Suprapubic skin (tissue), 4 donors: ENCODE results near the gene ADAMTS16. TPM values are rescaled to one million over a fixed set of nuclear protein-coding genes. Genes with fewer than 3 reads are reported as not detected.

Source experiments
- DNase-seq, 2 donors: peaks; one replicate each; pipeline ENCODE4 v3.0.0-alpha.2; 2019; ENCODE audit warnings: low spot score in 2 of 2
- H3K27ac ChIP-seq: fragments of 200-600 bp; sonication (generic); one replicate; pipeline ENCODE4 v1.5.1; 2019
- H3K27me3 ChIP-seq: fragments of 200-600 bp; sonication (generic); one replicate; pipeline ENCODE4 v1.5.1; 2019
- H3K36me3 ChIP-seq: fragments of 200-600 bp; sonication (generic); one replicate; pipeline ENCODE4 v1.5.1; 2019
- H3K4me1 ChIP-seq: fragments of 200-600 bp; sonication (generic); one replicate; pipeline ENCODE4 v1.5.1; 2019
- H3K4me3 ChIP-seq: fragments of 200-600 bp; sonication (generic); one replicate; pipeline ENCODE4 v1.5.1; 2019; ENCODE audit warnings: mild to moderate bottlenecking
- H3K9me3 ChIP-seq: fragments of 200-600 bp; sonication (generic); one replicate; pipeline ENCODE4 v1.5.1; 2019
- EP300 ChIP-seq: sonication (generic); formaldehyde crosslinking; IDR thresholded peaks from one replicate; pipeline ENCODE4 v1.6.1; 2017; ENCODE audit warnings: antibody characterized with exemption
- POLR2A ChIP-seq, 2 donors: fragments of 450-650 bp; IDR thresholded peaks; one replicate each; pipeline ENCODE4 v1.6.1; 2017; ENCODE audit warnings: antibody characterized with exemption in 2 of 2, mild to moderate bottlenecking in 2 of 2, moderate library complexity in 2 of 2
- POLR2AphosphoS5 ChIP-seq, 3 donors: sonication (generic); formaldehyde crosslinking; IDR thresholded peaks; one replicate each; pipeline ENCODE4 v1.6.1; 2017; ENCODE audit warnings: antibody characterized with exemption in 3 of 3
- WGBS: methylation state at CpG from one replicate; pipeline ENCODE4 v1.1.5; 2018; 5-methylcytosine and 5-hydroxymethylcytosine counted together
- total RNA-seq, 4 donors: library from RNA; depleted of rRNA; stranded (reverse); fragments of >200 nt; gene quantifications; one replicate each; pipeline ENCODE4 v1.1.0, GENCODE V29; 2016
- TF ChIP-seq, protein P1 (sequence below), 2 donors: fragments of 200-600 bp in 1 of 2; fragments of 450-650 bp in 1 of 2; sonication (generic) in 1 of 2; IDR thresholded peaks; one replicate each; pipeline ENCODE4 v1.5.1; 2016 to 2019; ENCODE audit warnings: antibody characterized with exemption in 2 of 2, mild to moderate bottlenecking in 1 of 2, moderate library complexity in 1 of 2

Gene ADAMTS16
- total RNA-seq, 4 donors from 2014 or later, result 0.10 to 0.64 TPM; not detected in 2

DNA sequence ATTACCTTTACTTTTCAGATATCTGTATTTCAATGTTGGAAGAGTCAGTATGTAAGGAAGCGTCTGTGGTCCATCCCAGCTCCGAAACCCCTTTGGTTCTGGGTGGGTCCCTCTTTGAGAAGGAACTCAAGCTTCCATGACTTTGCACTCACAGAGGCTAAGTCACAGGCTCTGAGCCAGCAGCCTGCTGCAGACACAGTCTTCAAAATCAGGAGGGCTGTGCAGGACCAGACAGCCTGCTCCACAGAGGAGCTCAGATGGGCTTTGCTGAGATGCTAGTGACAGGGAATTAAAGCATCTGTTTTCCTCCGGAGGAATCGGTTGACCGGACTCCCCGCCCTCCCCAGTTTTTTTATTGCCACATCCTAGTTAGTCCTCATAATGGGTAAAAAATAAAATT is 155.9 kb downstream of the ADAMTS16 start:
- TF ChIP-seq EP300, result no peak
- Histone ChIP-seq H3K27ac (no peak overlapping the region), H3K27me3 (no peaks in the 10 kb centered on the region), H3K4me3 (no peak overlapping the region), H3K36me3 (no peaks in the 10 kb centered on the region), H3K4me1 (no peaks in the 10 kb centered on the region), H3K9me3 (no peaks in the 10 kb centered on the region)
- 92% methylated on average over 6 of the region's 6 CpGs for WGBS
- DNase-seq, result no peak

DNA sequence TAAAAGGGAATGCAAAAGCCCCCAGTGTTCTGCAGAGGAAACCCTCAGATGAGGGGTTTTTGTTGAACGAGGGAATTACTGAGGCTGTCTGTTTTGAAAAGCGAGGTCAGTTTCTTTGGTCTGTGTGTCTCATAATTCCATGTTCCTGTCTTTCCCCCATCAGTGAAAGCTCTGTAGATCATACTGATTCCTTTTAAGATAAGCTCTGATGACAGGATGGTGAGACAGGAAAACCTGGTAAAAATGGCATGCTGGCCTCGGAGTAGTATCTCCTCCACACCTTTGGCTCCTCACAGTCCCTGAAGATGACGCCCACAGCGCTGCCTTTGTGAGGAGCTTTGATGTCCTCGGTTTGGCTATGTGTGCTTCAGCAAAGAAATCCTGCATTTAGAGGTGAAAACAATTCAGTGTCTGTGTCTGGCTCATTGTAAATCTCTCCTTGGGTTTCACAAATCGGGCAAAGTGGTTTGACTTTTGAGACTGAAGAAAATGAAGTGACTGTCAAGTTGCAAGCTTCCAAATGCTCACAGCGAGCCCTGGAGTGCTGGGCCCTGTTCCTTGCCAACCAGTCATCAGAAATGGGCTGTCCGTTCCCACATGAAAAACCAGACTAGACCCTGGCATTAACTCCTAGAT is 157.4 kb downstream of the ADAMTS16 start:
- H3K4me1 ChIP-seq, result no peaks in the 10 kb centered on the region
- TF ChIP-seq POLR2AphosphoS5 (IDR thresholded peaks at IDR 0.05), result no peak
- TF ChIP-seq EP300, result no peak
- TF ChIP-seq, protein P1, sequence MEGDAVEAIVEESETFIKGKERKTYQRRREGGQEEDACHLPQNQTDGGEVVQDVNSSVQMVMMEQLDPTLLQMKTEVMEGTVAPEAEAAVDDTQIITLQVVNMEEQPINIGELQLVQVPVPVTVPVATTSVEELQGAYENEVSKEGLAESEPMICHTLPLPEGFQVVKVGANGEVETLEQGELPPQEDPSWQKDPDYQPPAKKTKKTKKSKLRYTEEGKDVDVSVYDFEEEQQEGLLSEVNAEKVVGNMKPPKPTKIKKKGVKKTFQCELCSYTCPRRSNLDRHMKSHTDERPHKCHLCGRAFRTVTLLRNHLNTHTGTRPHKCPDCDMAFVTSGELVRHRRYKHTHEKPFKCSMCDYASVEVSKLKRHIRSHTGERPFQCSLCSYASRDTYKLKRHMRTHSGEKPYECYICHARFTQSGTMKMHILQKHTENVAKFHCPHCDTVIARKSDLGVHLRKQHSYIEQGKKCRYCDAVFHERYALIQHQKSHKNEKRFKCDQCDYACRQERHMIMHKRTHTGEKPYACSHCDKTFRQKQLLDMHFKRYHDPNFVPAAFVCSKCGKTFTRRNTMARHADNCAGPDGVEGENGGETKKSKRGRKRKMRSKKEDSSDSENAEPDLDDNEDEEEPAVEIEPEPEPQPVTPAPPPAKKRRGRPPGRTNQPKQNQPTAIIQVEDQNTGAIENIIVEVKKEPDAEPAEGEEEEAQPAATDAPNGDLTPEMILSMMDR (IDR thresholded peaks at IDR 0.05), result no peak
- no peak for TF ChIP-seq POLR2A (IDR thresholded peaks at IDR 0.05)
- no peaks in the 10 kb centered on the region for H3K36me3 ChIP-seq
- H3K4me3 ChIP-seq, result no peak overlapping the region
- 46% methylated on average over 9 of the region's 9 CpGs for WGBS
- H3K27ac ChIP-seq, result no peak overlapping the region
- no peaks in the 10 kb centered on the region for H3K9me3 ChIP-seq
- H3K27me3 ChIP-seq, result no peaks in the 10 kb centered on the region
- DNase-seq, result no peak

DNA sequence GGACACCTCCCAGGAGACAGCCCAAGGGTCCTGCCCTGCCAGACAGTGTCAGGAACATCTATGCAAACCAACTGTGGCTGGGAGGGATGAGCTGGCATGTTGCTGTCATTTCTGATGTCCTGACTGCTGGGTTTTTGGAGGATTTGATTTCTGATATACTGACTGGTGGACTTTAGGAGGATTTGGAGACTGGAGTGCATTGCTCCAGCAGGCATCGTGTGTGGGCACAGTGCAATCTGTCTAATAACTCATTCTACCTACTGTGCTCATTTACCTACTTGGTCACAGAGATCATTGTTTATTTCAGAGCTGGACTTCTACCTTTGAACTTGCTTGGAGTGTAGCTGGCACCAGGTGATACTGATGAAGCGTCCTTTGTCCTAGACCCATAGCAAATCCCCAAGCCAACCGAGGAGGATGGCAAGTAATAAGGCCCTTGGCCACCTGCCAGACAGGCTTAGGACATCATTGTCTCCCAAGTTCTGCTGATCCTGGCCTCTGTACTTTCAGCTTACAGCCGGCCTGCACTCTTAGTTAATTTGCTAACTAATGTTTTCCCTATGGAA is 158.0 kb downstream of the ADAMTS16 start:
- no peak for TF ChIP-seq POLR2A (IDR thresholded peaks at IDR 0.05)
- TF ChIP-seq, protein P1 (IDR thresholded peaks at IDR 0.05), result no peak
- TF ChIP-seq EP300, result no peak
- H3K9me3 ChIP-seq, result no peaks in the 10 kb centered on the region

DNA sequence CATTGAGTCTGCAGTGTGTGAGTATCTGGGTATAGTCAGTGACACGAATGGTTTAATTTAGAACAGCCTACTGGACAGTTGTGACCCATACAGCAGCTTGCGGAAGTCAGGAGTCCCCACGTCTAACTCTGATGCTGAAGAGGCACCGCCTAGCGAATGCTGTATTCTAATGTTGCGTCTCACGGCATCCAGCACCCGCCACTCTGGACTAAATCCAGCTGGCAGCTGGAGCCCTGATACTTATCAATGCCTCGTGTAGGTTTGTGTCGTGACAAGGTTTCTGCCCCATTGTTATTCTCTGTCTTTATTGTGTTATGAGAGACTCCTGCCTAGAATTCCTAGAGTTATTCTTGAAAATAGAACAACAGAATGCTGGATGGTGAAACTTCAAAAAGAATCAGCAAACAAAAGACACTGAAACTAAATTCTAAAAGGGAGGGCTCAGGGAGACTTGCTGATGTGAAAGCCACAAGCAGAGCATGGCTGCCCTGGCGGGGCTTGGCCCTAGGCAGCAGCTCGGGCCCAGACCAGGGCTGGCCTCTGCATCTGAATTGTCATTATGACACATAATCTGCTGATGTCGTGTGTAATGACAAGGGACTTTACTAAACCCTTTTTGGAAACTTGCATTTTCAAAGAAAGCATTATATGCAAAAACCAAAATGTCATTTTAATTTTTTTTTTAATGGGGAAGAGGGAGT is 158.9 kb downstream of the ADAMTS16 start:
- H3K4me1 ChIP-seq, result no peaks in the 10 kb centered on the region
- H3K27me3 ChIP-seq, result no peaks in the 10 kb centered on the region
- H3K27ac ChIP-seq, result no peak overlapping the region
- H3K9me3 ChIP-seq, result no peaks in the 10 kb centered on the region
- TF ChIP-seq POLR2AphosphoS5 (IDR thresholded peaks at IDR 0.05) (no peak), EP300 (no peak), POLR2A (IDR thresholded peaks at IDR 0.05) (no peak)
- TF ChIP-seq, protein P1 (IDR thresholded peaks at IDR 0.05), result no peak
- 65% methylated on average over 13 of the region's 13 CpGs for WGBS
- DNase-seq, result no peak
- H3K36me3 ChIP-seq, result no peaks in the 10 kb centered on the region
- no peak overlapping the region for H3K4me3 ChIP-seq

More for the DNA sequence above, 158.0 kb downstream of the ADAMTS16 start:
- DNase-seq, result no peak
- Histone ChIP-seq H3K27ac (no peak overlapping the region), H3K4me1 (no peaks in the 10 kb centered on the region), H3K27me3 (no peaks in the 10 kb centered on the region), H3K36me3 (no peaks in the 10 kb centered on the region), H3K4me3 (no peak overlapping the region)
- WGBS, result 71% methylated on average over 4 of the region's 4 CpGs

DNA sequence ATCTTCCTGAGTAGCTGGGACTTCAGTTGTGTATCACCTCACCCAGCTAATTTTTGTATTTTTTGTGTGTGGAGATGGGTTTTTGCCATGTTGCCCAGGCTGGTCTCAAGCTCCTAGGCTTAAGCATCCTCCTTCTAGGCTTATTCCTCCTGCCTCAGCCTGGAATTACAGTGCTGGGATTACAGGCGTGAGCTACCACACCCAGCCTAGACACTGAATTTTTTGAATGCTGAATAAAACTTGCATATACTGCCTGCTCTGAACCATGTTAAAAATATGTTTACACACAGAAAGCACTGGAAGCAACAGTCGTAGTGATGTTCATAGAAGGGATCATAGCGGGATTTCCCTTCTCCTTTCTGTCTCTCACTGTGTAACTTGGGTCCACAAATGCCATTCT is 161.0 kb downstream of the ADAMTS16 start:
- Histone ChIP-seq H3K27me3 (no peaks in the 10 kb centered on the region), H3K4me3 (no peak overlapping the region), H3K36me3 (no peaks in the 10 kb centered on the region), H3K9me3 (no peaks in the 10 kb centered on the region), H3K4me1 (no peaks in the 10 kb centered on the region), H3K27ac (no peak overlapping the region)
- no peak for DNase-seq
- 60% methylated on average over 3 of the region's 3 CpGs for WGBS
- no peak for TF ChIP-seq EP300

DNA sequence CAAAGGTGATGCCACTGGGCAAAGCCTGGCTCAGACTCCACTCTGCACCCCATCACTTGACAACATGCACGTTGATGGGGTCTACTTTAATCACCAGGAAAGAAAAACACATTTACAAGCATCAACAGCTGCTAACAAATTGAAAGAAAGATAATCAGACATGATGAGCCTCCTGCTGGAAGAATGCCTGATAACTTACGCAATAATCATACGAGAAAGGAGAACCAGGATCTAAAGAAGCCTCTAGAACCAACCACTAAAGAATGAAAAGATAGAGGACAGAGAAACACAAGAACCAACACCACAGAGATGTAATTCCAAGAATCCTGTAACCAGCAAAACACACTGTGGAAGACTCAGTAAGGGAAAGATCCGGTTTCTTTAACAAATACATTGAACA is 162.1 kb downstream of the ADAMTS16 start:
- H3K9me3 ChIP-seq, result no peaks in the 10 kb centered on the region
- H3K27me3 ChIP-seq, result no peaks in the 10 kb centered on the region
- TF ChIP-seq EP300, result no peak
- no peak for TF ChIP-seq POLR2AphosphoS5 (IDR thresholded peaks at IDR 0.05)
- TF ChIP-seq, protein P1 (IDR thresholded peaks at IDR 0.05), result no peak
- no peak for TF ChIP-seq POLR2A (IDR thresholded peaks at IDR 0.05)
- H3K4me3 ChIP-seq, result no peak overlapping the region
- WGBS, result 86% methylated on average over 4 of the region's 4 CpGs
- no peak overlapping the region for H3K27ac ChIP-seq
- no peak for DNase-seq
- H3K36me3 ChIP-seq, result no peaks in the 10 kb centered on the region
- H3K4me1 ChIP-seq, result peaks cover 4% of the 10 kb centered on the region
